ENCODE results near the gene LY6G5C. TPM values are rescaled to one million over a fixed set of nuclear protein-coding genes. Genes with fewer than 3 reads are reported as not detected.

Gene LY6G5C
- total and polyA plus RNA-seq, 2 donors (not counting 3 experiments of a cell fraction or from before 2014, with no cell fraction given): 8.2 to 11.4 TPM

DNA sequence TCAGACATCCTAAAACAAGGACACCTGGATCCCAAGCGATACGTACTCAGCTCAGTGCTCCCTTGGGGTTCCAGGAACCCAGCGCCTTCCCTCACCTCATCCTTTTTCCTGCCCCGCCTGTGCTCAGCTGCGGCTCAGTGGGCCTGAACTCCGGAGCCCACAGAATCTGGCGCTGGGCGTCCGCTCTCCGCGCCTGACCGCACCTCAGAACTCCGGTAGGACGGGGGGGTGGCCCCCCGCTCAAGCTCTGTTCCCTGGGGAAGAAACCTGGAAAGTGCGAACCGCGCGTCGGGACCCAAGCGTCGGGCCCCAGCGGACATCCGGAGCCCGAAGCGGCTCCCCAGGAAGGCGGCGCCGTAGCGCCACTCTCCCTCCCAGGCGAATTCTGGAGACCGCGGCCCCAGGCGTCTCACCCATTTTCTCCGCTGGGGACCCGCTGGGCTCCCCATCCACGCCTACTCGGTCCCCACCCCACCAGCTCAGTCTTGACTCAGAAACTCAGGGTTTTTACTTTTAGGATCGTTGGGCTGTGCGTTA is 336 bp upstream of the LY6G5C start:
- dilution Hi-C loops (cut with MboI; ENCODE audit: extremely low pct_ligation_motif_present, low sequenced_read_pairs) (no loop called here), intact Hi-C loops (cut with micrococcal nuclease) (loop anchor here (1.0 to 2.0 kb wide), 3 partner anchors 14 to 208 kb away; partner anchors contain the start of genes ABHD16A and CSNK2B)
- Histone ChIP-seq H3K9me1 (replicated peaks; ENCODE audit: control insufficient read depth, extremely low read depth, insufficient read depth, low read length) (no peaks in the 10 kb centered on the region), H3K27me3 (ENCODE audit: control insufficient read depth in 2 of 2, insufficient read depth in 2 of 2, low read length in 2 of 2) (no peaks in the 10 kb centered on the region), H3K9ac (replicated peaks; ENCODE audit: extremely low read depth, insufficient read depth, low read length) (peak overlapping the region; percentile 30), H3K4me2 (ENCODE audit: insufficient read depth, low read length) (peak overlapping the region; percentile 65), H3K4me1 (ENCODE audit: control insufficient read depth, extremely low read depth, insufficient read depth, low read length) (peaks cover 8% of the 10 kb centered on the region), H3K9me3 (replicated peaks; ENCODE audit: control insufficient read depth, insufficient read depth, low read length) (no peaks in the 10 kb centered on the region), H3K4me3 (replicated peaks in 1 of 3; ENCODE audit: insufficient read depth in 1 of 3, low read depth in 1 of 3, low read length in 3 of 3) (peak overlapping the region; percentile 18 to 59 (median 47)), H4K20me1 (replicated peaks; ENCODE audit: control insufficient read depth, extremely low read depth, insufficient read depth, low read length) (no peaks in the 10 kb centered on the region), H3K36me3 (ENCODE audit: control insufficient read depth in 2 of 2, extremely low read depth in 1 of 2, insufficient read depth in 2 of 2, low read length in 2 of 2) (peaks cover 0 to under 1% of the 10 kb centered on the region in 2 experiments), H3K27ac (ENCODE audit: insufficient read depth, low read depth, low read length) (peak overlapping the region; percentile 18), H2AFZ (ENCODE audit: low read depth, low read length) (peak overlapping the region; percentile 94), H3K79me2 (ENCODE audit: control insufficient read depth, insufficient read depth, low read length) (no peaks in the 10 kb centered on the region)
- DNase-seq (ENCODE audit: low read depth, low spot score): peak; percentile 26
- TF ChIP-seq FOS (IDR thresholded peaks at IDR 0.05; ENCODE audit: borderline replicate concordance, insufficient read depth, low read length) (no peak), GATA2 (IDR thresholded peaks at IDR 0.05; ENCODE audit: insufficient read depth, insufficient read length, low read depth, low read length) (no peak), POLR2AphosphoS5 (IDR thresholded peaks at IDR 0.05; ENCODE audit: insufficient read depth, low read depth, low read length) (peak; percentile 54), POLR2A (IDR thresholded peaks at IDR 0.05; ENCODE audit: low read depth, low read length) (peak; percentile 68)
- TF ChIP-seq, protein P1, sequence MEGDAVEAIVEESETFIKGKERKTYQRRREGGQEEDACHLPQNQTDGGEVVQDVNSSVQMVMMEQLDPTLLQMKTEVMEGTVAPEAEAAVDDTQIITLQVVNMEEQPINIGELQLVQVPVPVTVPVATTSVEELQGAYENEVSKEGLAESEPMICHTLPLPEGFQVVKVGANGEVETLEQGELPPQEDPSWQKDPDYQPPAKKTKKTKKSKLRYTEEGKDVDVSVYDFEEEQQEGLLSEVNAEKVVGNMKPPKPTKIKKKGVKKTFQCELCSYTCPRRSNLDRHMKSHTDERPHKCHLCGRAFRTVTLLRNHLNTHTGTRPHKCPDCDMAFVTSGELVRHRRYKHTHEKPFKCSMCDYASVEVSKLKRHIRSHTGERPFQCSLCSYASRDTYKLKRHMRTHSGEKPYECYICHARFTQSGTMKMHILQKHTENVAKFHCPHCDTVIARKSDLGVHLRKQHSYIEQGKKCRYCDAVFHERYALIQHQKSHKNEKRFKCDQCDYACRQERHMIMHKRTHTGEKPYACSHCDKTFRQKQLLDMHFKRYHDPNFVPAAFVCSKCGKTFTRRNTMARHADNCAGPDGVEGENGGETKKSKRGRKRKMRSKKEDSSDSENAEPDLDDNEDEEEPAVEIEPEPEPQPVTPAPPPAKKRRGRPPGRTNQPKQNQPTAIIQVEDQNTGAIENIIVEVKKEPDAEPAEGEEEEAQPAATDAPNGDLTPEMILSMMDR (IDR thresholded peaks at IDR 0.05; ENCODE audit: extremely low read depth in 1 of 2, insufficient read depth in 1 of 2, low read depth in 1 of 2, low read length in 2 of 2): peak in 1 of 2 donors; percentile 31
- CTCF ChIA-PET: interaction anchor here (0.6 to 3.5 kb wide), 15 partner anchors 8 to 271 kb away, joined by 3 to 44 read pairs (median 6); partner anchors contain the start of genes ABHD16A, DDAH2, HSPA1B and MSH5
- POLR2A ChIA-PET: interaction anchor here (0.6 kb wide), 1 partner anchor 56 kb away, joined by 3 read pairs; no protein-coding TSS in a partner anchor
- TSS peak; percentile 57 for BruUV-seq (replicated peaks)
- no peak for FAIRE-seq

All from endothelial cell of umbilical vein (primary cell).